Measurements from ENCODE around the gene TPO. TPM values are rescaled to one million over a fixed set of nuclear protein-coding genes. Genes with fewer than 3 reads are reported as not detected.

TPO gene
- total RNA-seq, 1 experiment from 2014 or later = not detected

GRCh38 chr2:1415501-1415900 is 2.2 kb downstream of the TPO start:
- intact Hi-C loops (cut with micrococcal nuclease) = no loop called here
- DNase-seq (ENCODE audit: unreplicated experiment) = no peak
- ChIA-PET CTCF (no interaction called here), POLR2A (interaction anchor here (0.6 kb wide), 1 partner anchor 645 kb away, joined by 3 read pairs; no protein-coding TSS in a partner anchor)
- no peak overlapping the region for H3K27ac Mint-ChIP-seq (ENCODE audit: low read depth, unreplicated experiment)
- no peaks in the 10 kb centered on the region for H3K9me3 Mint-ChIP-seq (ENCODE audit: unreplicated experiment)
- H3K27me3 Mint-ChIP-seq (ENCODE audit: insufficient read depth, unreplicated experiment) = peaks cover 6% of the 10 kb centered on the region
- H3K4me1 Mint-ChIP-seq (ENCODE audit: insufficient read depth, unreplicated experiment) = no peaks in the 10 kb centered on the region
- no peak for TF ChIP-seq CTCF (IDR thresholded peaks at IDR 0.05; ENCODE audit: unreplicated experiment)
- no peak overlapping the region for H3K4me3 Mint-ChIP-seq (ENCODE audit: unreplicated experiment)
- no TSS peak for BruUV-seq (replicated peaks)
- H3K36me3 Mint-ChIP-seq (ENCODE audit: insufficient read depth, unreplicated experiment) = no peaks in the 10 kb centered on the region

- no TSS peak for BruUV-seq (replicated peaks)
- H3K4me1 Mint-ChIP-seq (ENCODE audit: insufficient read depth, unreplicated experiment) = no peaks in the 10 kb centered on the region
- CTCF ChIA-PET = interaction anchor here (0.7 kb wide), 1 partner anchor 58 kb away, joined by 3 read pairs; no protein-coding TSS in a partner anchor
- POLR2A ChIA-PET = no interaction called here
- DNase-seq (ENCODE audit: unreplicated experiment) = no peak
- no peaks in the 10 kb centered on the region for H3K36me3 Mint-ChIP-seq (ENCODE audit: insufficient read depth, unreplicated experiment)
- no peak for TF ChIP-seq CTCF (IDR thresholded peaks at IDR 0.05; ENCODE audit: unreplicated experiment)
- no peaks in the 10 kb centered on the region for H3K9me3 Mint-ChIP-seq (ENCODE audit: unreplicated experiment)
- peaks cover 25% of the 10 kb centered on the region for H3K27me3 Mint-ChIP-seq (ENCODE audit: insufficient read depth, unreplicated experiment)
- intact Hi-C loops (cut with micrococcal nuclease) = no loop called here
- H3K27ac Mint-ChIP-seq (ENCODE audit: low read depth, unreplicated experiment) = no peak overlapping the region
- H3K4me3 Mint-ChIP-seq (ENCODE audit: unreplicated experiment) = no peak overlapping the region
These were observed 5.3 kb downstream of the TPO start for GRCh38 chr2:1418566-1418965.

- H3K27me3 Mint-ChIP-seq (ENCODE audit: insufficient read depth, unreplicated experiment) = peaks cover 48% of the 10 kb centered on the region
- no peak for TF ChIP-seq CTCF (IDR thresholded peaks at IDR 0.05; ENCODE audit: unreplicated experiment)
- CTCF ChIA-PET = interaction anchor here (1.1 kb wide), 1 partner anchor 20 kb away, joined by 5 read pairs; no protein-coding TSS in a partner anchor
- H3K27ac Mint-ChIP-seq (ENCODE audit: low read depth, unreplicated experiment) = no peak overlapping the region
- POLR2A ChIA-PET = no interaction called here
- H3K36me3 Mint-ChIP-seq (ENCODE audit: insufficient read depth, unreplicated experiment) = no peaks in the 10 kb centered on the region
- H3K9me3 Mint-ChIP-seq (ENCODE audit: unreplicated experiment) = no peaks in the 10 kb centered on the region
- no peak for DNase-seq (ENCODE audit: unreplicated experiment)
- no peaks in the 10 kb centered on the region for H3K4me1 Mint-ChIP-seq (ENCODE audit: insufficient read depth, unreplicated experiment)
- intact Hi-C loops (cut with micrococcal nuclease) = no loop called here
- BruUV-seq (replicated peaks) = no TSS peak
- no peak overlapping the region for H3K4me3 Mint-ChIP-seq (ENCODE audit: unreplicated experiment)
These were observed 7.7 kb downstream of the TPO start for GRCh38 chr2:1420746-1421480.

GRCh38 chr2:1421731-1422130 is 8.5 kb downstream of the TPO start:
- ChIA-PET POLR2A (no interaction called here), CTCF (no interaction called here)
- H3K9me3 Mint-ChIP-seq (ENCODE audit: unreplicated experiment) = no peaks in the 10 kb centered on the region
- DNase-seq (ENCODE audit: unreplicated experiment) = no peak
- intact Hi-C loops (cut with micrococcal nuclease) = no loop called here
- H3K27ac Mint-ChIP-seq (ENCODE audit: low read depth, unreplicated experiment) = no peak overlapping the region
- no peaks in the 10 kb centered on the region for H3K4me1 Mint-ChIP-seq (ENCODE audit: insufficient read depth, unreplicated experiment)
- TF ChIP-seq CTCF (IDR thresholded peaks at IDR 0.05; ENCODE audit: unreplicated experiment) = no peak
- peaks cover 56% of the 10 kb centered on the region for H3K27me3 Mint-ChIP-seq (ENCODE audit: insufficient read depth, unreplicated experiment)
- no TSS peak for BruUV-seq (replicated peaks)
- no peak overlapping the region for H3K4me3 Mint-ChIP-seq (ENCODE audit: unreplicated experiment)
- no peaks in the 10 kb centered on the region for H3K36me3 Mint-ChIP-seq (ENCODE audit: insufficient read depth, unreplicated experiment)

All from MCF 10A (cell line).